Measurements from ENCODE around the gene DSE.

GRCh38 chr6:116400328-116400727, 29.6 kb downstream of the DSE start:
- TF ChIP-seq, protein P1, sequence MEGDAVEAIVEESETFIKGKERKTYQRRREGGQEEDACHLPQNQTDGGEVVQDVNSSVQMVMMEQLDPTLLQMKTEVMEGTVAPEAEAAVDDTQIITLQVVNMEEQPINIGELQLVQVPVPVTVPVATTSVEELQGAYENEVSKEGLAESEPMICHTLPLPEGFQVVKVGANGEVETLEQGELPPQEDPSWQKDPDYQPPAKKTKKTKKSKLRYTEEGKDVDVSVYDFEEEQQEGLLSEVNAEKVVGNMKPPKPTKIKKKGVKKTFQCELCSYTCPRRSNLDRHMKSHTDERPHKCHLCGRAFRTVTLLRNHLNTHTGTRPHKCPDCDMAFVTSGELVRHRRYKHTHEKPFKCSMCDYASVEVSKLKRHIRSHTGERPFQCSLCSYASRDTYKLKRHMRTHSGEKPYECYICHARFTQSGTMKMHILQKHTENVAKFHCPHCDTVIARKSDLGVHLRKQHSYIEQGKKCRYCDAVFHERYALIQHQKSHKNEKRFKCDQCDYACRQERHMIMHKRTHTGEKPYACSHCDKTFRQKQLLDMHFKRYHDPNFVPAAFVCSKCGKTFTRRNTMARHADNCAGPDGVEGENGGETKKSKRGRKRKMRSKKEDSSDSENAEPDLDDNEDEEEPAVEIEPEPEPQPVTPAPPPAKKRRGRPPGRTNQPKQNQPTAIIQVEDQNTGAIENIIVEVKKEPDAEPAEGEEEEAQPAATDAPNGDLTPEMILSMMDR (IDR thresholded peaks at IDR 0.05), result no peak
- no peak for TF ChIP-seq REST (IDR thresholded peaks at IDR 0.05; ENCODE audit: insufficient read depth in 1 of 2, low read depth in 2 of 2, low read length in 1 of 2)

Data from Panc1 (cell line).